ENCODE data around the gene CTDP1.

CTDP1 gene

DNA sequence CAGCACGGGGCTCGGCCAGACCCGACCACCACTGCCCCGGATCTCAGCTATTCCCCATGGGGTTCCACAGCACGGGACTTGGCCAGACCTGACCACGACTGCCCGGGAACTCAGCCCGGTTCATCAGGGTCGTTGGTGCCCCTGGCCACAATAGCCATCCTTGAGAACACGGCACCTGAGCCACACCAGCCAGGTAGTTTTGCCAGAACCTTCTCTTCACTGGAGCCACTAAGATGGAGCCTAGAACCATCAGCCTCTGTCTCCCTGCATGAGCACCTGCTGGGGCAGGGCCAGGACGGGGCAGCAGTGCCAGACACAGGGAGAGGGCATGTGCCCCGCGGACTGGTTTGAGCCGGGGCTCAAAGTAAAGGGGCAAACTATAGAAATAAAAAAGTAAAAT, 106.7 kb downstream of the CTDP1 start:
- H3K4me3 ChIP-seq (ENCODE audit: low read length), result no peak overlapping the region
- no peak for TF ChIP-seq CTCF (conservative IDR thresholded peaks at IDR 0.05; ENCODE audit: low read depth, low read length)
- no peak for DNase-seq (ENCODE audit: low read depth)

- no peak overlapping the region for H3K4me3 ChIP-seq (ENCODE audit: low read length)
- TF ChIP-seq CTCF (conservative IDR thresholded peaks at IDR 0.05; ENCODE audit: low read depth, low read length), result no peak
- DNase-seq (ENCODE audit: low read depth), result no peak
These were observed 107.4 kb downstream of the CTDP1 start for GRCh38 chr18:79786786-79787526.

DNA sequence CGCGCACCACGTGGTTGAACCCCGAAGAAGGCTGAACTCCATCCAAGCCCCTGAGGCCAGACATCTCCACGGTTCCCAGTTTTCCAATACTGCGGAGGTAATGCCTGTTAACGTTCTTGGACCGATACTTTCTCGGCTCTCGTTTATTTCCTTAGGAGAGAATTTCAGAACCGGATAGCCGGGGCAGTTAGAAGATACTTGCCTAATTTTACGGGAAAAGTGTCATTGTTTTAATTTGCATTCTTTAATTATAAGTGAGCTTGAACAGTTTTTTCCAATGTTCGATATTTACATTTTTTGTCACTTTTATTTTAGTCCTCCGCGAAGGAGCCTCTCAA, 107.9 kb downstream of the CTDP1 start:
- no peak overlapping the region for H3K4me3 ChIP-seq (ENCODE audit: low read length)
- no peak for TF ChIP-seq CTCF (conservative IDR thresholded peaks at IDR 0.05; ENCODE audit: low read depth, low read length)
- no peak for DNase-seq (ENCODE audit: low read depth)

- no peak overlapping the region for H3K4me3 ChIP-seq (ENCODE audit: low read length)
- no peak for DNase-seq (ENCODE audit: low read depth)
- no peak for TF ChIP-seq CTCF (conservative IDR thresholded peaks at IDR 0.05; ENCODE audit: low read depth, low read length)
These were observed 108.5 kb downstream of the CTDP1 start for GRCh38 chr18:79787865-79788733.

DNA sequence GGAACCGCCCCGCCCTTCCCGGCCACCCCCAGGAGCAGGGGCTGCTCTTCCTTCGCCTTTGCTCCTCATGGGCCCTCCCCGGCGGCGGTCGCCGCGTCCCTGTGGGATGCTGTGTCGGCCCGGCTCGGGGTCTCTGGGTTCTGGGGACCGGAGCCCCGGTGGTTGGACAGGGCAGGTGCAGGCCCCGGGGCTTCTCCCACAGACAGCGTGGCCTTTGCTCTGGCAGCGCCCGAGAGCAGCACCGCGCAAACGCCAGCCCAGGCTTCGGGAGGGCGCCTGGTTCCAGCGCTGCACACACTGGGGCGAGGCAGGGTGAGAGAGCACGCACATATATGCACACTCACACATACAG, 109.1 kb downstream of the CTDP1 start:
- TF ChIP-seq CTCF (conservative IDR thresholded peaks at IDR 0.05; ENCODE audit: low read depth, low read length), result no peak
- DNase-seq (ENCODE audit: low read depth), result no peak
- no peak overlapping the region for H3K4me3 ChIP-seq (ENCODE audit: low read length)

- TF ChIP-seq CTCF (conservative IDR thresholded peaks at IDR 0.05; ENCODE audit: low read depth, low read length), result no peak
- no peak for DNase-seq (ENCODE audit: low read depth)
- H3K4me3 ChIP-seq (ENCODE audit: low read length), result no peak overlapping the region
These were observed 109.7 kb downstream of the CTDP1 start for GRCh38 chr18:79789091-79789891.
